ENCODE measurements around the gene LRRC26.

The LRRC26 gene

GRCh38 chr9:137169896-137170358, at the start of gene LRRC26:
Gene LRRC26 (minus strand): TSS chr9:137170051. CDS start chr9:137169943, 108 bp downstream.
- DNase-seq = no peak

- DNase-seq = no peak
These were observed 49.0 kb upstream of the LRRC26 start for GRCh38 chr9:137218754-137219271.

- DNase-seq = no peak
These were observed 48.4 kb upstream of the LRRC26 start for GRCh38 chr9:137218212-137218753.

- peak in 3 of 56 donors; percentile 16 to 27 (median 19) for DNase-seq
These were observed 47.7 kb upstream of the LRRC26 start for GRCh38 chr9:137217276-137218211.

GRCh38 chr9:137216188-137216965, 46.5 kb upstream of the LRRC26 start:
- DNase-seq = no peak

- no peak for DNase-seq
These were observed 45.5 kb upstream of the LRRC26 start for GRCh38 chr9:137215196-137215986.

GRCh38 chr9:137214620-137215019, 44.8 kb upstream of the LRRC26 start:
- no peak for DNase-seq

- peak in 14 of 56 donors; percentile 22 to 81 (median 48) for DNase-seq
These were observed 43.6 kb upstream of the LRRC26 start for GRCh38 chr9:137213160-137214060.

GRCh38 chr9:137212520-137212919, 42.7 kb upstream of the LRRC26 start:
- DNase-seq = no peak

- DNase-seq = no peak
These were observed 41.7 kb upstream of the LRRC26 start for GRCh38 chr9:137211532-137211931.

- DNase-seq = no peak
These were observed 36.8 kb upstream of the LRRC26 start for GRCh38 chr9:137206602-137207001.

- DNase-seq = peak; percentile 32 to 96 (median 85)
These were observed 35.5 kb upstream of the LRRC26 start, which contains the start of the genes NDOR1 and TMEM203 for GRCh38 chr9:137205126-137206069. Gene NDOR1 (plus strand): TSS chr9:137205700. CDS start chr9:137205778, 78 bp downstream. Gene TMEM203 (minus strand): TSS chr9:137205648. CDS start chr9:137205414, 234 bp downstream.

GRCh38 chr9:137204731-137205125, 34.9 kb upstream of the LRRC26 start:
- no peak for DNase-seq

- DNase-seq = no peak
These were observed 33.1 kb upstream of the LRRC26 start for GRCh38 chr9:137202966-137203365.

- no peak for DNase-seq
These were observed 31.5 kb upstream of the LRRC26 start for GRCh38 chr9:137201205-137201868.

- peak; percentile 41 to 100 (median 98) for DNase-seq
These were observed 30.7 kb upstream of the LRRC26 start, which contains the start of gene TPRN for GRCh38 chr9:137200311-137201204. Gene TPRN (minus strand): TSS chr9:137200741. CDS start chr9:137200711, 30 bp downstream.
